ENCODE data around the gene HNRNPAB. TPM values are rescaled to one million over a fixed set of nuclear protein-coding genes. Genes with fewer than 3 reads are reported as not detected.
"Not testable (repeated sequence)": the region's sequence is repeated elsewhere in the genome, so short reads cannot be mapped to it uniquely, and the experiment has no call there.

HNRNPAB gene
- total RNA-seq, 1 donor from 2014 or later, result 55.0 TPM

GRCh38 chr5:178212241-178213002 is 8.1 kb downstream of the HNRNPAB start:
- DNase-seq, result no peak

- DNase-seq, result no peak
These were observed 8.7 kb downstream of the HNRNPAB start for GRCh38 chr5:178213003-178213461.

DNA sequence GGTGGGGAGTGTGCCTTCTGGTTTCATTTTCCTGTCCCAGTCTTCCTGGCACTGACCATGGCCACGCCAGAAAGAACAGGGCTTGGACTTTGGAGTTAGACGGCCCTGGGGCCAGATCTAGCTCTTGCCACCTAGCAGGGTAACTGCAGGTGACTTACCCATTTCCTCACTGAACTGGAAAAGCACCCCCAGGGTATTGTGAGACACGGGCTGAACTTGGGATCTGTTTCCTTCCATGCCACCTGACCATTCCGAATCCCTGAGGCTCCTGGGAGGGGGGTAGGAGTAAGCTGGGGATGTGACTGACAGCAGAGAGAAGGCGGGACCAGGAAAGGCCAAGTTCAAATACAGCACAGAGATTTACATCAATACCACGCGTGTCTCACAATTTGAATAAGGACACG is 9.4 kb downstream of the HNRNPAB start:
- DNase-seq, result no peak

GRCh38 chr5:178214160-178214803 is 9.9 kb downstream of the HNRNPAB start:
- DNase-seq, result no peak

- no peak for DNase-seq
These were observed 11.1 kb downstream of the HNRNPAB start for GRCh38 chr5:178215280-178216002.

GRCh38 chr5:178216088-178216534 is 11.8 kb downstream of the HNRNPAB start:
- no peak for DNase-seq

DNA sequence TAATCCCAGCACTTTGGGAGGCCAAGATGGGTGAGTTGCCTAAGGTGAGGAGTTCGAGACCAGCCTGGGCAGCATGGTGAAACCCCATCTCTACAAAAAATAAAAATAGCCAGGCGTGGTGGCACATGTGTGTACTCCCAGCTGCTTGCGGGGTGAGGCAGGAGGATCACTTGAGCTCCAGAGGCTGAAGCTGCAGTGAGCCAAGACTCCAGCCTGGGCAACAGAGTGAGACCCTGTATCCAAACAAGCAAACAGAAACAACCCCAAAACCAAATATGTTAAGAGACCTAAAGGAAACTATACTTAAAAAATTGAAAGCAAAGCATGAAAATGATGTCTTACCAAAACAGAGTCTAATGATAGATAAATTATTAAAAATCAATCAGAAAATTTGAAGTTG is 12.4 kb downstream of the HNRNPAB start:
- DNase-seq, result no peak

DNA sequence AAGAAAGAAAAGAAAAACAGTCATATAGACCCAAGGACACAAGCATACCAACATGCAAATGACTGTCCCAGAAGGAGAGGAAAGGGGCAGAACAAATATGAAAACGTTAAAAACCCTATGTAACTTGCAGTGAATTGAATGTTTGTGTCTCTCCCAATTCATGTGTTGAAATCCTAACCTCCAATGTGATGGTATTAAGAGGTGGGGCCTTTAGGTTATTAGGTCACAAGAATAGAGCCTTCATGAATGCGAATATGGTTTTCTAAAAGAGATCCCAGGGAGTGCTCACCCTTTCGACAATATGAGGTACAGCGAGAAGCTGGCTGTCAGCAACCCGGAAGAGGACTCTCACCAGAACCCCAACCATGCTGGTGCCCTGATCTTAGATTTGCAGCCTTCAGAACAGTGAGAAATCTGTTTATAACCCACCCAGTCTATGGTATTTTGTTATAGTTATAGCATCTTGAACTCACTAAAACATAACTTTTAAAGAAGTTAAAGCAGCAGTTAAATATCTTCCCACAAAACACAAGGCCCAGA is 14.0 kb downstream of the HNRNPAB start:
- no peak for DNase-seq

DNA sequence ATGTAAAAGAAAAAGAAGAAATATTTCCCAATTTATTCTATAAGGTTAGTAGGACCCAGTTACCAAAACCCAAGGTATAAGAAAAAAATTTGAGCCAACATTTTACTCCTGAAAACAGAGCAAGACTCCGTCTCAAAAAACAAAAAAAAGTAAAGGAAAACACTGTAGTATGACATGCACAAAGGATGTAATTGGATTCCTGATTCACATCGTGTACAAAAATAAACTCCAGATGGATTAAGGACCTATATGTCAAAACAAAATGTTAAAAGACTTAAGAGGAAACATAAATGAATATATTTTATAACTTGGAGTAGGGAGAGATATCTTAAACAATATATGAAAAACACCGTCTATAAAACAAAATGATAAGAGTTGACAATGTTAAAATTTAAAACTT is 14.5 kb downstream of the HNRNPAB start:
- DNase-seq, result no peak

DNA sequence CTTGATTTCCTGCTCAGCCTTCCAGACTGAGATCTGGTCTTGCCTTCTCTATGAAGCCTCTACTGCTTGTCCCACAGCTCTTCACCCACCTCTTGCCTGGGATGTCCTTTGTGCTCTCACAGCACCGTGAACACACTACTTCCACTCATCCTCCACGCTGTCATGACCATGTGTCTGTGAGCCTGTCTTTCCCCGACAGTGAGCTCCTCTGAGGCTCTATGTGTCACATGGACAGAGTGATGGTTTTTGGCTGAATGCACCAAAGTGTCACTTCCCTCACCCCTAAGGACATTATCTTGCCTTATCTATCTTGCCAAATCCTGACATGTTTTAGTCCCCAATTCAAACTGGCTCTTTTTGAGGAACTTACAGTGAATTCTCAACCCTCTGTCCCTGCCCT is 16.9 kb downstream of the HNRNPAB start:
- DNase-seq, result no peak

GRCh38 chr5:178221853-178222252 is 17.5 kb downstream of the HNRNPAB start:
- DNase-seq, result no peak

DNA sequence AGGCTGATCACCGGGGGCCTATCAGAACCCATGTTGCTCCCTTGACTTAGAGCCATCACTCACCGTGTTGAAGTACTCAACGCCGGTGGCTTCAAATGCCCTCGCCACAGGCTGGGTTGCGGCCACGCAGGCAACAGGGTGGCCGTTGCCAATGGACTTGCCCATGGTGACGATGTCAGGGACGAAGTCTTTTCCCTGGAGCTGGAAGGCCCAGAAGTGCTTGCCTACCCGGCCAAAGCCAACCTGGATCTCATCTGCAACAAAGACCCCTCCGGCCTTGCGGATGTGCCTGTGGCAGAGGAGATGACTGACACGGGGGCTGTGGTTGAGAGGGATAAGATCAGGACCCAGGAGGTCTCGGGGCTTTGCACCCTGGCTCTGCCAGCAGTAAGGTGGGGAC is 18.0 kb downstream of the HNRNPAB start:
- no peak for DNase-seq

DNA sequence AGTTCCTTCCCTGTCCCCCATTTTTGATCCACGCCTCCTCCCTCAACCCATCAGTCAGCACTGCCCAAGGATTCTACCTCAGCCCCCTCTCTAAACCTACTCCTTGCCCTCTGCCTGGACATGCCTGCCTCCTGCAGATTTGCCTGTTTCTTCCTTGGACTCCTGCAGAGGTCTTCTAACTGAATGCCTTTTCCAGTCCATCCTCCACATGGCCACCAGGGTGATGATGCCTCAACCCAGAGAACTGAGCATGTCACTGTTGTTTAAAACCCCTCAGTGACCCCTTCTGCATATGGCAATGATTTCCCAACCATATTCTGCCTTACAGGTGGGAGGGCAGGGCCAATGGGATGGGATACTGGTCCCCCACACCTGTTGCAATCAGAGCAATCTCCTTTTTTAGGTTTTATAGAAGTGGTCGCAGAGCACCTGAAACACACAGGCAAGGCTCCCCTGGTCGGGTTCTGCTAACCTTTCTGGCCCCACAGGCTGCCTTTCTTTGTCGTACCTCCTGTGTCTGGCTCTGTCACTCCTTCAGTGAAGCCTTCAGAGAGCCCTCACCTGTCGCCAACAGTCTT is 19.0 kb downstream of the HNRNPAB start:
- DNase-seq, result no peak

DNA sequence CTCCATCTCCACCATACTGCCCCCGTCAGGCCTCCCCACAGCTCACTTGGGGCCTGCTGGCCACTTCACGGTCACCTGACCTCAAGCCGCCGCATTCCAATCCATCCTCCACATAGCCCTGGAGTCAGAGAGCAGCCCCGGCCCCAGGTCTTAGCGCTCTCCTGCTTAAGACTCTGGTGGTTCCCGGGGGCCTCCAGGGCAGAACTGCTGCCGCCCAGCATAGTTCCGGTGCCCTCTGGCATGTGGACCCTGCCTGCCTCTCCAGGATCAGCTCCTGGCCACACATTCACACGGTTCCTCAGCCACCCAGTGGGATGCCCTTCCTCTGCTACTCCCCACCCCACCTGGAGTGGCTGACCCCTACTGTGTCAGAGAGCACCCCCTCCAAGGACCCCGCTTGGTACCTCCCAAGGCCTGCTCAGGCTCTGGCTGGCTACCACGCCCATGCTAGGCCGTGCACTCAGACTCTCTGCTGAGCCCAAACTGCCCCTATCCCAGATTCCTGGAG is 19.5 kb downstream of the HNRNPAB start:
- DNase-seq, result no peak

DNA sequence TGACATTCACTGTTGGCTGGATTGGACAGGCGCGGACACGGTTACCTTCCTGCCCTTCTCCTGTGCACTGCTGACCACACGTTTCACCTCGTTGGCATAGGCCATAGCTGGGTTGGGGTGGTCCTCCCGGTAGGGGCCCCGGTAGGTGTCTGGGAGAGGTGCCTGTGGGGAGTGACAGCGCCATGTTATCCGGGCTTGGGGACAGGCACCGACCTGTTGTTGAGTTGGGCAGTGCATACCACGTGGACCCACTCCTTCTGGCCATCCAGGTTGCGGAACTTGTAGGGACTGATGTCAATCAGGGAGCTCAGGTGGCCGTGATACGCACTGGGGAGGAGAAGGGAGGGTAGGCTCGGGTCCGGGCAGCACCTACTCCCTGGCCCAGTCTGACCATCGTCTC is 20.1 kb downstream of the HNRNPAB start:
- DNase-seq, result no peak

DNA sequence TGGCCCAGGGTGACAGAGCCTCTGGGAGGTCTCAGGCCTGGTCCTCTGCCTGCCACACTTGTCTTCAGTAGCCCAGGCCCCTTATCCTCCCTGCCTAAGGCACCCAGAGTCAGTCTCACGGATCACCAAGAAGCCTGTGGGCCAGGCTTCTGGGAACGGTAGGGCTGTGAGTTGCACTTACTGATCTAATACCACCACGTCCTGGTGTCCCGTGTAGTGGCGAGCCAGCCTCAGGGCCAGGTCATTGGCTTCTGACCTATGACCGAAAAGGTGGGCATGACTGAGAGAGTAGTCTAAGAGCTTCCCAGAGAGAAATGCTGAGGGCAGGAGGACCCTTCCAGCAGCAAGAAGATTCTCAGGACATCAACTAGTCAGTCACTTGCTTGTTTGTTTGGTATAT is 20.8 kb downstream of the HNRNPAB start:
- DNase-seq, result no peak

DNA sequence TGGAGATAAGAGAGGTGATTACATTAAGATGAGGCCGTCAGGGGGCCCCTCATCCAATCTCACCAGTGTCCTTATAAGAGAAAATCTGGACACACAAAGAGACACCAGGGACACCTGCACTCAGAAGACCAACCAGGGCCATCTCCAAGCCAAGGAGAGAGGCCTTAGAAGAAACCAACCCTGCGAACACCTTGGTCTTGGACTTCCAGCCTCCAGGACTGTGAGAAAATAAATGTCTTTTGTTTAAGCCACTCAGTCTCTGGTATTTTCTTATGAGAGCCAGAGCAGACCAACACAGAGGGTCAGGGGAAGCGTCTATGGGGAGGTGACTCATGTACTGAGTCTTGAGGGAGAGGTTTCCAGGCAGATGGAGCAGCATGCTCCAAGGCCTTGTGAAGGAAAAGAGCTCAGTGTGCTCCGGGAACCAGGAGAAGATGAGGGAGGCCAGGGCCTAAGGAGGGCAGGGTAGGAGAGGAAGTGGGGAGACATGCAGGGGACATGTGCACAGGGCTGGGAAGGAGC is 22.9 kb downstream of the HNRNPAB start:
- peak; percentile 37 for DNase-seq

GRCh38 chr5:178227929-178228328 is 23.6 kb downstream of the HNRNPAB start:
- DNase-seq, result no peak

DNA sequence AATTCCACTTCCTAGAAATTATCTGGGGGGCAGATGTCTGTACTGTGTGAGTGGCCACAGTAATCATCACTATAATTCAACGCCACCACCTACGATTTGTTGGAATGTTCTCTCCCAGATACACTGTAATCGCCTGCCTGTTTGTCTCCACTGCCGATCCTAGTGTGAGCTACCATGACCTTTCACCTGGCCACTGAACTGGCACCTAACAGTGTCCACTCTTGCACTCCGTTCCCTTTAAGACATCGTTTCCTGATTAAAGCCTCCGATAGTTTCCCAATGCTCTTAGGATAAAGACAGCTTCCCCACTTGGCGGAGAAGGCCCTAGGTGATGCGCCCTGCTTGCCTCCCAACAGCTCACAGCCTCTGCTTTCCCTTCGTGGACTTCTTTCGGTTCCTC is 24.3 kb downstream of the HNRNPAB start:
- no peak for DNase-seq

GRCh38 chr5:178229111-178229510 is 24.8 kb downstream of the HNRNPAB start:
- not testable (repeated sequence) for DNase-seq

GRCh38 chr5:178229861-178230260 is 25.5 kb downstream of the HNRNPAB start:
- DNase-seq, result no peak

DNA sequence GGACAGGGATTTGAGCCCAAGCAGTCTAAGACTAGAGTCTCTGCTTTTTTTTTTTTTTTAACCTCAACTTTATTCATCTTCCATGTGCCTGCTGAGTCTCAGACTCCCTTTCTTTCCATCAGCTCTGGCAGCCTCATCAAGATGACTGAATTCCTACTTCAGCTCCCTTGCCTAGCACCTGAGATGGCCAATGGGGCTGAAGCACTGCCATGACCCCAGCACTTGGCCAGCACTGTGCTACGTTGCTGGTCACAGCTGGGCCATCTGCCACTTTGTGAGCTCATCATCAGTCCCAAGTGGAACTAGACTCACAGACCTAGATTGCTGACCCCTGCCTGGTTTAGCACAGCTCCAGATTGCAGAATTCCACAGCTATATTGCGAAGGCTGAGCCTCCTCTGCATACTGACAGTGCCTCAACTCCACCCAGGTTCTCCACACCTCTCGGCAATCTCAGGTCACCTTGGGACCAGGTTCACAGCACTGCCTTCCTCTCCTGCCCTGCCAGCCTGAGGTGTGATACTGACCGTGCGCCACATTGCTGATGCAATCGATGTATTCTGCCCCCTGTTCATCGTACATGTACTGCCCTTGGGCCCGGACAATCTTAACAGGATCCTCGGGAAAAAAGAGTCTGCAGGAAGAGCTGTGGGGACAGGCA is 26.7 kb downstream of the HNRNPAB start:
- peak; percentile 26 for DNase-seq
